ENCODE data around the gene AGTRAP. TPM values are rescaled to one million over a fixed set of nuclear protein-coding genes. Genes with fewer than 3 reads are reported as not detected.

The AGTRAP gene
- total and polyA plus RNA-seq, 2 donors (not counting 3 experiments of a cell fraction or from before 2014, with no cell fraction given): 41.6 to 101 TPM

GRCh38 chr1:11705596-11705995, 30.3 kb upstream of the AGTRAP start:
- Histone ChIP-seq H2AFZ (ENCODE audit: low read depth, low read length) (no peak overlapping the region), H3K9ac (replicated peaks; ENCODE audit: extremely low read depth, insufficient read depth, low read length) (no peak overlapping the region), H3K79me2 (ENCODE audit: control insufficient read depth, insufficient read depth, low read length) (no peaks in the 10 kb centered on the region), H3K9me3 (replicated peaks; ENCODE audit: control insufficient read depth, insufficient read depth, low read length) (no peaks in the 10 kb centered on the region), H3K4me2 (ENCODE audit: insufficient read depth, low read length) (no peak overlapping the region), H3K27me3 (ENCODE audit: control insufficient read depth in 2 of 2, insufficient read depth in 2 of 2, low read length in 2 of 2) (peaks cover 11 to 20% of the 10 kb centered on the region in 2 experiments), H3K4me1 (ENCODE audit: control insufficient read depth, extremely low read depth, insufficient read depth, low read length) (no peaks in the 10 kb centered on the region), H3K36me3 (ENCODE audit: control insufficient read depth in 2 of 2, extremely low read depth in 1 of 2, insufficient read depth in 2 of 2, low read length in 2 of 2) (no peaks in the 10 kb centered on the region), H4K20me1 (replicated peaks; ENCODE audit: control insufficient read depth, extremely low read depth, insufficient read depth, low read length) (no peaks in the 10 kb centered on the region), H3K27ac (ENCODE audit: insufficient read depth, low read depth, low read length) (no peak overlapping the region), H3K4me3 (replicated peaks in 1 of 3; ENCODE audit: insufficient read depth in 1 of 3, low read depth in 1 of 3, low read length in 3 of 3) (no peak overlapping the region), H3K9me1 (replicated peaks; ENCODE audit: control insufficient read depth, extremely low read depth, insufficient read depth, low read length) (no peaks in the 10 kb centered on the region)
- TF ChIP-seq MYC (IDR thresholded peaks at IDR 0.05; ENCODE audit: low read depth, low read length): no peak
- TF ChIP-seq EZH2 (IDR thresholded peaks at IDR 0.05; ENCODE audit: borderline replicate concordance, low read depth, low read length, severe bottlenecking): no peak
- TF ChIP-seq MAX (IDR thresholded peaks at IDR 0.05; ENCODE audit: insufficient read depth, insufficient read length): no peak
- no peak for TF ChIP-seq CTCF (IDR thresholded peaks at IDR 0.05; ENCODE audit: extremely low read depth in 1 of 2, insufficient read depth in 1 of 2, low read depth in 1 of 2, low read length in 2 of 2)
- TF ChIP-seq JUN (IDR thresholded peaks at IDR 0.05; ENCODE audit: borderline replicate concordance, insufficient read depth, insufficient read length, low read depth): no peak
- no peak for TF ChIP-seq GATA2 (IDR thresholded peaks at IDR 0.05; ENCODE audit: insufficient read depth, insufficient read length, low read depth, low read length)
- TF ChIP-seq POLR2AphosphoS5 (IDR thresholded peaks at IDR 0.05; ENCODE audit: insufficient read depth, low read depth, low read length): no peak
- TF ChIP-seq POLR2A (IDR thresholded peaks at IDR 0.05; ENCODE audit: low read depth, low read length): no peak
- ChIA-PET POLR2A (no interaction called here), CTCF (interaction anchor here (0.9 to 6.0 kb wide), 3 partner anchors 11 to 55 kb away, joined by 3 to 39 read pairs (median 3); no protein-coding TSS in a partner anchor)
- no peak for DNase-seq (ENCODE audit: low read depth, low spot score)
- no TSS peak for BruUV-seq (replicated peaks)
- intact Hi-C loops (cut with micrococcal nuclease) (no loop called here), dilution Hi-C loops (cut with MboI; ENCODE audit: extremely low pct_ligation_motif_present, low sequenced_read_pairs) (no loop called here)
- no peak for FAIRE-seq
